GM13976 (cell line): ENCODE data around the gene FDXR.
A peak's percentile ranks its signal among the peaks of the same experiment; 100 is the strongest.

Experiments
- DNase-seq: peaks from one replicate; pipeline ENCODE4 v3.0.0; 2012; ENCODE audit warnings: low spot score
- CTCF ChIP-seq: IDR thresholded peaks from 2 replicates; pipeline ENCODE4 v1.5.1; 2012; ENCODE audit warnings: borderline replicate concordance, mild to moderate bottlenecking; ENCODE audit not compliant: insufficient read depth; ENCODE audit errors: extremely low read depth, missing control alignments, control extremely low read depth
- in situ Hi-C: fragments of 300-500 bp; cut with MboI; formaldehyde crosslinking; loops from one replicate; pipeline ENCODE4 v1.12.0; 2022; ENCODE audit warnings: low sequenced_read_pairs, mixed read lengths, inconsistent platforms; ENCODE audit not compliant: unreplicated experiment

Gene FDXR

GRCh38 chr17:74850310-74850709 lies 22.5 kb downstream of the FDXR start:
- TF ChIP-seq CTCF = no peak
- in situ Hi-C loops = no loop called here
- no peak for DNase-seq

- in situ Hi-C loops = no loop called here
- TF ChIP-seq CTCF = no peak
- DNase-seq = no peak
Measured at GRCh38 chr17:74848656-74849399, 24.0 kb downstream of the FDXR start.

- no peak for TF ChIP-seq CTCF
- DNase-seq = no peak
- in situ Hi-C loops = no loop called here
Measured at GRCh38 chr17:74846621-74847020, 26.2 kb downstream of the FDXR start.

GRCh38 chr17:74843352-74843627 lies 29.5 kb downstream of the FDXR start:
- in situ Hi-C loops = no loop called here
- no peak for TF ChIP-seq CTCF
- no peak for DNase-seq

GRCh38 chr17:74842599-74843351 lies 30.0 kb downstream of the FDXR start:
- TF ChIP-seq CTCF = peak; percentile 47
- in situ Hi-C loops = no loop called here
- peak; percentile 75 for DNase-seq

GRCh38 chr17:74842146-74842598 lies 30.6 kb downstream of the FDXR start:
- in situ Hi-C loops = no loop called here
- TF ChIP-seq CTCF = no peak
- no peak for DNase-seq
